Endothelial cell of umbilical vein (primary cell): ENCODE data around the gene PPIA.

Experiments
- CTCF ChIP-seq, 2 donors: IDR thresholded peaks; 1 replicate in 1 of 2; 2 replicates in 1 of 2; pipeline ENCODE4 v1.5.1; 2011; ENCODE audit warnings: low read length in 2 of 2, mild to moderate bottlenecking in 2 of 2, moderate library complexity in 2 of 2, control low read depth in 1 of 2, inconsistent platforms in 1 of 2, low read depth in 1 of 2; ENCODE audit not compliant: insufficient read depth in 1 of 2; ENCODE audit errors: extremely low read depth in 1 of 2
- EZH2 ChIP-seq: IDR thresholded peaks from 2 replicates; pipeline ENCODE4 v1.6.1; 2012; ENCODE audit warnings: borderline replicate concordance, low read depth, mild to moderate bottlenecking, moderate library complexity, low read length, inconsistent platforms; ENCODE audit not compliant: severe bottlenecking
- FOS ChIP-seq: IDR thresholded peaks from 2 replicates; pipeline ENCODE4 v1.6.1; 2011; ENCODE audit warnings: mild to moderate bottlenecking, low read length, moderate library complexity, borderline replicate concordance; ENCODE audit not compliant: insufficient read depth
- JUN ChIP-seq: IDR thresholded peaks from 2 replicates; pipeline ENCODE4 v1.6.1; 2011; ENCODE audit warnings: borderline replicate concordance, low read depth; ENCODE audit not compliant: insufficient read length, insufficient read depth
- MYC ChIP-seq: IDR thresholded peaks from one replicate; pipeline ENCODE4 v1.6.1; 2011; ENCODE audit warnings: mild to moderate bottlenecking, low read depth, low read length
- POLR2A ChIP-seq: IDR thresholded peaks from 2 replicates; pipeline ENCODE4 v1.6.1; 2012; ENCODE audit warnings: low read depth, mild to moderate bottlenecking, control low read depth, low read length
- POLR2AphosphoS5 ChIP-seq: IDR thresholded peaks from 2 replicates; pipeline ENCODE4 v1.6.1; 2012; ENCODE audit warnings: low read depth, mild to moderate bottlenecking, control low read depth, low read length, moderate library complexity; ENCODE audit not compliant: insufficient read depth
- TF ChIP-seq, protein P1 (sequence below): IDR thresholded peaks from 2 replicates; pipeline ENCODE4 v1.6.1; 2011; ENCODE audit not compliant: insufficient read depth, insufficient read length

- TF ChIP-seq CTCF (IDR thresholded peaks at IDR 0.05; ENCODE audit: extremely low read depth in 1 of 2, insufficient read depth in 1 of 2, low read depth in 1 of 2, low read length in 2 of 2) (no peak), POLR2A (no peak), EZH2 (no peak), POLR2AphosphoS5 (no peak), FOS (no peak), JUN (no peak), MYC (no peak)
- TF ChIP-seq, protein P1, sequence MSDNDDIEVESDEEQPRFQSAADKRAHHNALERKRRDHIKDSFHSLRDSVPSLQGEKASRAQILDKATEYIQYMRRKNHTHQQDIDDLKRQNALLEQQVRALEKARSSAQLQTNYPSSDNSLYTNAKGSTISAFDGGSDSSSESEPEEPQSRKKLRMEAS, result no peak
Observed at GRCh38 chr7:44769776-44770294, 26.6 kb upstream of the PPIA start.
